ENCODE results near the gene SLC7A5.

DNA sequence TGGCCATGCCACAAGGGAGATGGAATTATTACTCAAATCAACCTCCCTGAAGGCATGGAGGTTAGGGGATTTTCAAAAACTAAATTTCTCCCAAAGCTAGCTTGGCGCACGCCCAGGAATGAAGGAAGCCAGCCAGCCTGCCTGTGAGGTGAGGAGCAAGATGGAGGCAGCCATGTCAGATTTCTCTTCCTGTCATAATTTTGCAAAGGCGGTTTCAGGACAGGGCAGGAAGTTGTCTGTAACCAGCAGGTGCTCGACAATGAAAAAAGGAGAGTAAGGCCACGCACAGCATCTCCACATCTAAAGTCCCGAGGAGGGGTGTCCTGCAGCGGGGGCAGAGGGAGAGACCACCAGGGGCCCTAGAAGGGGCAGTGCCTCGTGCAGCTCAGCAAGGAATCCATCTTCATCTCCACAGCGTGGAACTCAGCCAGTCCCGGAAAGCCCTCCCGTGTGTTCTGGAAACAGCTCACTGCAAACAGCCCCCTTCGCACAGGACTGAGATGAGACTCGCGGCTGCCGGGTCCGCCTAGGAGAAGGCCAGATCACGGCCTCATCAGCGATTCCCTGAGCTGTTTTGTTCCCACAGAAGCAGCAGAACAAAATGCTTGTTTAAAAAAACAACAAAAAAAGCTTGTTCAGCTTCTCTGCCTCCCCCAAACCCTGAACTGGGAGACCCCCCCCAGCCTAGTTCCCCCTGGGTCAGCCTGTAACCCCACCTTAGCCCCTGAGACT is 47.8 kb downstream of the SLC7A5 start:
- TF ChIP-seq, protein P1, sequence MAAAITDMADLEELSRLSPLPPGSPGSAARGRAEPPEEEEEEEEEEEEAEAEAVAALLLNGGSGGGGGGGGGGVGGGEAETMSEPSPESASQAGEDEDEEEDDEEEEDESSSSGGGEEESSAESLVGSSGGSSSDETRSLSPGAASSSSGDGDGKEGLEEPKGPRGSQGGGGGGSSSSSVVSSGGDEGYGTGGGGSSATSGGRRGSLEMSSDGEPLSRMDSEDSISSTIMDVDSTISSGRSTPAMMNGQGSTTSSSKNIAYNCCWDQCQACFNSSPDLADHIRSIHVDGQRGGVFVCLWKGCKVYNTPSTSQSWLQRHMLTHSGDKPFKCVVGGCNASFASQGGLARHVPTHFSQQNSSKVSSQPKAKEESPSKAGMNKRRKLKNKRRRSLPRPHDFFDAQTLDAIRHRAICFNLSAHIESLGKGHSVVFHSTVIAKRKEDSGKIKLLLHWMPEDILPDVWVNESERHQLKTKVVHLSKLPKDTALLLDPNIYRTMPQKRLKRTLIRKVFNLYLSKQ (tag by site-specific recombination; IDR thresholded peaks at IDR 0.05; ENCODE audit: borderline replicate concordance): no peak
- TF ChIP-seq ZXDB (tag by site-specific recombination; IDR thresholded peaks at IDR 0.05): no peak
- TF ChIP-seq, protein P2, sequence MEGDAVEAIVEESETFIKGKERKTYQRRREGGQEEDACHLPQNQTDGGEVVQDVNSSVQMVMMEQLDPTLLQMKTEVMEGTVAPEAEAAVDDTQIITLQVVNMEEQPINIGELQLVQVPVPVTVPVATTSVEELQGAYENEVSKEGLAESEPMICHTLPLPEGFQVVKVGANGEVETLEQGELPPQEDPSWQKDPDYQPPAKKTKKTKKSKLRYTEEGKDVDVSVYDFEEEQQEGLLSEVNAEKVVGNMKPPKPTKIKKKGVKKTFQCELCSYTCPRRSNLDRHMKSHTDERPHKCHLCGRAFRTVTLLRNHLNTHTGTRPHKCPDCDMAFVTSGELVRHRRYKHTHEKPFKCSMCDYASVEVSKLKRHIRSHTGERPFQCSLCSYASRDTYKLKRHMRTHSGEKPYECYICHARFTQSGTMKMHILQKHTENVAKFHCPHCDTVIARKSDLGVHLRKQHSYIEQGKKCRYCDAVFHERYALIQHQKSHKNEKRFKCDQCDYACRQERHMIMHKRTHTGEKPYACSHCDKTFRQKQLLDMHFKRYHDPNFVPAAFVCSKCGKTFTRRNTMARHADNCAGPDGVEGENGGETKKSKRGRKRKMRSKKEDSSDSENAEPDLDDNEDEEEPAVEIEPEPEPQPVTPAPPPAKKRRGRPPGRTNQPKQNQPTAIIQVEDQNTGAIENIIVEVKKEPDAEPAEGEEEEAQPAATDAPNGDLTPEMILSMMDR (tag by site-specific recombination; IDR thresholded peaks at IDR 0.05): no peak
- no peak for TF ChIP-seq ZNF274 (IDR thresholded peaks at IDR 0.05; ENCODE audit: low read length)
- TF ChIP-seq ZNF274 (tag by site-specific recombination; IDR thresholded peaks at IDR 0.05; ENCODE audit: borderline replicate concordance): no peak
- TF ChIP-seq, protein P3, sequence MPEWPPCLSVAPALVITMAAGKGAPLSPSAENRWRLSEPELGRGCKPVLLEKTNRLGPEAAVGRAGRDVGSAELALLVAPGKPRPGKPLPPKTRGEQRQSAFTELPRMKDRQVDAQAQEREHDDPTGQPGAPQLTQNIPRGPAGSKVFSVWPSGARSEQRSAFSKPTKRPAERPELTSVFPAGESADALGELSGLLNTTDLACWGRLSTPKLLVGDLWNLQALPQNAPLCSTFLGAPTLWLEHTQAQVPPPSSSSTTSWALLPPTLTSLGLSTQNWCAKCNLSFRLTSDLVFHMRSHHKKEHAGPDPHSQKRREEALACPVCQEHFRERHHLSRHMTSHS (tag by site-specific recombination; IDR thresholded peaks at IDR 0.05): no peak
- no peak for TF ChIP-seq ZNF664 (tag by site-specific recombination; IDR thresholded peaks at IDR 0.05)
- TF ChIP-seq, protein P4, sequence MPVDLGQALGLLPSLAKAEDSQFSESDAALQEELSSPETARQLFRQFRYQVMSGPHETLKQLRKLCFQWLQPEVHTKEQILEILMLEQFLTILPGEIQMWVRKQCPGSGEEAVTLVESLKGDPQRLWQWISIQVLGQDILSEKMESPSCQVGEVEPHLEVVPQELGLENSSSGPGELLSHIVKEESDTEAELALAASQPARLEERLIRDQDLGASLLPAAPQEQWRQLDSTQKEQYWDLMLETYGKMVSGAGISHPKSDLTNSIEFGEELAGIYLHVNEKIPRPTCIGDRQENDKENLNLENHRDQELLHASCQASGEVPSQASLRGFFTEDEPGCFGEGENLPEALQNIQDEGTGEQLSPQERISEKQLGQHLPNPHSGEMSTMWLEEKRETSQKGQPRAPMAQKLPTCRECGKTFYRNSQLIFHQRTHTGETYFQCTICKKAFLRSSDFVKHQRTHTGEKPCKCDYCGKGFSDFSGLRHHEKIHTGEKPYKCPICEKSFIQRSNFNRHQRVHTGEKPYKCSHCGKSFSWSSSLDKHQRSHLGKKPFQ (tag by site-specific recombination; IDR thresholded peaks at IDR 0.05): no peak
- TF ChIP-seq ZSCAN30 (tag by site-specific recombination; IDR thresholded peaks at IDR 0.05): no peak
- TF ChIP-seq, protein P5, sequence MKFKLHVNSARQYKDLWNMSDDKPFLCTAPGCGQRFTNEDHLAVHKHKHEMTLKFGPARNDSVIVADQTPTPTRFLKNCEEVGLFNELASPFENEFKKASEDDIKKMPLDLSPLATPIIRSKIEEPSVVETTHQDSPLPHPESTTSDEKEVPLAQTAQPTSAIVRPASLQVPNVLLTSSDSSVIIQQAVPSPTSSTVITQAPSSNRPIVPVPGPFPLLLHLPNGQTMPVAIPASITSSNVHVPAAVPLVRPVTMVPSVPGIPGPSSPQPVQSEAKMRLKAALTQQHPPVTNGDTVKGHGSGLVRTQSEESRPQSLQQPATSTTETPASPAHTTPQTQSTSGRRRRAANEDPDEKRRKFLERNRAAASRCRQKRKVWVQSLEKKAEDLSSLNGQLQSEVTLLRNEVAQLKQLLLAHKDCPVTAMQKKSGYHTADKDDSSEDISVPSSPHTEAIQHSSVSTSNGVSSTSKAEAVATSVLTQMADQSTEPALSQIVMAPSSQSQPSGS (tag by site-specific recombination; IDR thresholded peaks at IDR 0.05; ENCODE audit: low read depth): no peak
- TF ChIP-seq, protein P6, sequence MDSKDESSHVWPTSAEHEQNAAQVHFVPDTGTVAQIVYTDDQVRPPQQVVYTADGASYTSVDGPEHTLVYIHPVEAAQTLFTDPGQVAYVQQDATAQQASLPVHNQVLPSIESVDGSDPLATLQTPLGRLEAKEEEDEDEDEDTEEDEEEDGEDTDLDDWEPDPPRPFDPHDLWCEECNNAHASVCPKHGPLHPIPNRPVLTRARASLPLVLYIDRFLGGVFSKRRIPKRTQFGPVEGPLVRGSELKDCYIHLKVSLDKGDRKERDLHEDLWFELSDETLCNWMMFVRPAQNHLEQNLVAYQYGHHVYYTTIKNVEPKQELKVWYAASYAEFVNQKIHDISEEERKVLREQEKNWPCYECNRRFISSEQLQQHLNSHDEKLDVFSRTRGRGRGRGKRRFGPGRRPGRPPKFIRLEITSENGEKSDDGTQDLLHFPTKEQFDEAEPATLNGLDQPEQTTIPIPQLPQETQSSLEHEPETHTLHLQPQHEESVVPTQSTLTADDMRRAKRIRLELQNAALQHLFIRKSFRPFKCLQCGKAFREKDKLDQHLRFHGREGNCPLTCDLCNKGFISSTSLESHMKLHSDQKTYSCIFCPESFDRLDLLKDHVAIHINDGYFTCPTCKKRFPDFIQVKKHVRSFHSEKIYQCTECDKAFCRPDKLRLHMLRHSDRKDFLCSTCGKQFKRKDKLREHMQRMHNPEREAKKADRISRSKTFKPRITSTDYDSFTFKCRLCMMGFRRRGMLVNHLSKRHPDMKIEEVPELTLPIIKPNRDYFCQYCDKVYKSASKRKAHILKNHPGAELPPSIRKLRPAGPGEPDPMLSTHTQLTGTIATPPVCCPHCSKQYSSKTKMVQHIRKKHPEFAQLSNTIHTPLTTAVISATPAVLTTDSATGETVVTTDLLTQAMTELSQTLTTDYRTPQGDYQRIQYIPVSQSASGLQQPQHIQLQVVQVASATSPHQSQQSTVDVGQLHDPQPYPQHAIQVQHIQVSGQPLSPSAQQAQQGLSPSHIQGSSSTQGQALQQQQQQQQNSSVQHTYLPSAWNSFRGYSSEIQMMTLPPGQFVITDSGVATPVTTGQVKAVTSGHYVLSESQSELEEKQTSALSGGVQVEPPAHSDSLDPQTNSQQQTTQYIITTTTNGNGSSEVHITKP (tag by site-specific recombination; IDR thresholded peaks at IDR 0.05): peak; percentile 32; the same call in 1 of the 2 replicates
- no peak for TF ChIP-seq ZNF114 (tag by site-specific recombination; IDR thresholded peaks at IDR 0.05)
